Activated T-cell treated with anti-CD3 and anti-CD28 coated beads, Interleukin-2, amount 50 U/mL, for 1 hour (primary cell): ENCODE results near the gene DOCK11.

Experiments used
- DNase-seq: peaks from one replicate; pipeline ENCODE4 v3.0.0-alpha.2; 2020

DOCK11 gene

GRCh38 chrX:118502161-118502789, 6.7 kb downstream of the DOCK11 start:
- no peak for DNase-seq

- no peak for DNase-seq
Measured at GRCh38 chrX:118503260-118504041, 7.8 kb downstream of the DOCK11 start.

GRCh38 chrX:118504581-118504980, 9.0 kb downstream of the DOCK11 start:
- no peak for DNase-seq

- DNase-seq, result no peak
Measured at GRCh38 chrX:118506805-118507480, 11.3 kb downstream of the DOCK11 start.

GRCh38 chrX:118507766-118508165, 12.2 kb downstream of the DOCK11 start:
- no peak for DNase-seq

GRCh38 chrX:118508221-118508620, 12.6 kb downstream of the DOCK11 start:
- DNase-seq, result no peak

GRCh38 chrX:118508635-118509034, 13.0 kb downstream of the DOCK11 start:
- DNase-seq, result no peak

- no peak for DNase-seq
Measured at GRCh38 chrX:118510111-118510510, 14.5 kb downstream of the DOCK11 start.

GRCh38 chrX:118513120-118513898, 17.7 kb downstream of the DOCK11 start:
- DNase-seq, result no peak

GRCh38 chrX:118519411-118520215, 24.0 kb downstream of the DOCK11 start:
- no peak for DNase-seq

- no peak for DNase-seq
Measured at GRCh38 chrX:118520216-118521206, 24.9 kb downstream of the DOCK11 start.

GRCh38 chrX:118521435-118521834, 25.8 kb downstream of the DOCK11 start:
- no peak for DNase-seq

- DNase-seq, result no peak
Measured at GRCh38 chrX:118522230-118522926, 26.8 kb downstream of the DOCK11 start.

GRCh38 chrX:118523920-118524319, 28.3 kb downstream of the DOCK11 start:
- DNase-seq, result peak; percentile 38

GRCh38 chrX:118524344-118524743, 28.7 kb downstream of the DOCK11 start:
- DNase-seq, result no peak

GRCh38 chrX:118525174-118525730, 29.6 kb downstream of the DOCK11 start:
- DNase-seq, result no peak

- no peak for DNase-seq
Measured at GRCh38 chrX:118526149-118526548, 30.5 kb downstream of the DOCK11 start.

- DNase-seq, result peak; percentile 53
Measured at GRCh38 chrX:118528071-118528737, 32.6 kb downstream of the DOCK11 start.

- no peak for DNase-seq
Measured at GRCh38 chrX:118530219-118530911, 34.8 kb downstream of the DOCK11 start.
